HG03432 (cell line): ENCODE measurements around the gene SLC25A11.

Experiments
- ATAC-seq: cut with Tn5 transposase; IDR thresholded peaks from one replicate; pipeline ENCODE4 v1.9.1; 2021; ENCODE audit warnings: mild to moderate bottlenecking, moderate library complexity; ENCODE audit not compliant: unreplicated experiment

Gene SLC25A11

DNA sequence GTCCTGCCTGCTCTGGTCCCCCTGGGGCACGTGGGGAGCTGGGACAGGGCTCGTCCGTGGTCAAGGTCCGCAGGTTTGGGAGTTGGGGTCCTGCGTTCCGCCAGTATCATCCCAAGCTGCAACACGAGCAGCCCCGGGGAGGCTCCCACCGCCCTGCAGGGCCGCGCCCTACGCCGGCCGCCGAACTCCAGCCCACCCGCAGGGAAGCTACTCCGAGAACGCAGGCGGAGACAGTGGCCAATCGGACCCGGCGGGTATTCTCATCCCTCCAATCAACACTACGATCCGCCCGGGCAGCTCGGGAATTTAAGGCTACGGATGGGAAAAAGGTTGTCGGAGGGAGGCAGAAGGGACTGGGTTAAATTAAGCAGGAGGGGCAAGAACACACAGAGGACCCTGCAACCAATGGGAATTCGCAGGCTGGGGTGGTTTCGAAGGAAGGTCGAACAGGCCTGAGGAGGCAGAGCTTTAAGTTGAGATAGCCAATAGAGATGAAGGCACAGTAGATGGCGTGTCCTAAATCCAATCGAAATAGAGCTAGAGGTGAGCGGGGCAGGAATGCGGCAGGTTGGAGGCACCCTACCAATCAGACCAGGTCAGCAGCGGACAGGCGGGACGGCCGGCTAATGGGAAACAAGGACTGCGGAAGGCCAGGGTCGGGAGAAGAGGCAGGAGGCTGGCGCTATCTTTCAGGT, 27.1 kb upstream of the SLC25A11 start:
- peak; percentile 77 for ATAC-seq

GRCh38 chr17:4965311-4965986, 25.6 kb upstream of the SLC25A11 start:
- ATAC-seq: no peak

- ATAC-seq: no peak
Measured at GRCh38 chr17:4960279-4960922, 20.6 kb upstream of the SLC25A11 start.

GRCh38 chr17:4959261-4959965, 19.6 kb upstream of the SLC25A11 start:
- no peak for ATAC-seq

DNA sequence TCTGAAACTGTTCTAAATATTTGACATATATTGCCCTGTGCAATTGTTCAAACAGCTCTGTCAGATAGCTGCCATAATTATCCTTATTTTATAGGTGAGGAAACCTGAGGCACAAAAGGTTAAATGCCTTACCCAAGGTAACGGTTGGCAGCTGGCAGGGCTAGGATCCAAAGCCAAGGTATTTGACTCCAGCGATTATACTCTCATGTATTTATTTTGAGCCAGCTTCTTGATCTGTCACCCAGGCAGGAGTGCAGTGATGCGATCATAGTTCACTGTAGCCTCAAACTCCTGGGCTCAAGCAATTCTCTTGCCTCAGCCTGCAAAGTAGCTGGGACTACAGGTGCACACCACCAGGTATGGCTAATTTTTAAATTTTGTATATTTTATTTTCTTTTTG, 18.3 kb upstream of the SLC25A11 start:
- no peak for ATAC-seq

- ATAC-seq: no peak
Measured at GRCh38 chr17:4956493-4957061, 16.7 kb upstream of the SLC25A11 start.

GRCh38 chr17:4955091-4955490, 15.2 kb upstream of the SLC25A11 start:
- ATAC-seq: no peak

DNA sequence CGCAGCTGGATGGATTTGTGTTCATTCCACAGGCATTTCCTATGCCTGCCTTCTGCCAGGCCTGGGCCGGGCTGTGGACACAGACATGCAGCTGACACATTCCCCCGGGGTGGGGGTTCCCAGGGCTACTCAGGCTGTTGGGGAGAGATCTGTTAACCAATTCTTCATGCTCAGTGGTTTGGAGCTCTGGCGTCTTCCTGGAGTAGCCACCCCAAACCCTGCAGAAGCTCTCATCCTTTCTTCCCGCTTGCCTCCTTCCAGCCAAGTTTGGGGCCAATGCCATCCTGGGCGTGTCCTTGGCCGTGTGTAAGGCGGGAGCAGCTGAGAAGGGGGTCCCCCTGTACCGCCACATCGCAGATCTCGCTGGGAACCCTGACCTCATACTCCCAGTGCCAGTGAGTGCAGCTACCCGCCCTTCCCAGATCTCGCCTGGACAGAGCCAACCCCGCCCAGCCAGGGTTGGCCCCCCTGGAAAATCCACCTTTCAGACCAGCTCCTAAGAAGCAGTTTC, 13.7 kb upstream of the SLC25A11 start:
- no peak for ATAC-seq

DNA sequence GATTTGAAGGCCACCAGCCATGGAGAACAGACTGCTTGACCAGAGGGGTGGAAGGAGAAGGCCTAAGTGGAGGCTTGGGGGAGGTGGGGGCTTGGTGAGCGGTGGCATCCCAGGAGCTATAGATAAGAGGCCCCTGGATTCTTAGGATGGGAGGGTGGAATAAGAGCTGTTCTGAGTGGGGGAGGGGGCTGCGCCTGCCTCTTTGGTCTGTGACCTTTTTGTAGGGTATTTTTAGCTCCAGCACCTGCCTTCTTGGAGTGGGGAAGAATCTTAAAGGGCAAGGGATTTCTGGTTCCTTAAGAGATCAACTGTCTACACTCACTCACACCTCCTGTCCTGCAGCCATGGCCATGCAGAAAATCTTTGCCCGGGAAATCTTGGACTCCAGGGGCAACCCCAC, 11.6 kb upstream of the SLC25A11 start:
- no peak for ATAC-seq

- no peak for ATAC-seq
Measured at GRCh38 chr17:4950746-4951204, 10.9 kb upstream of the SLC25A11 start, which contains the start of gene ENO3. ENO3 (plus strand) TSS chr17:4951119; CDS start chr17:4951830, 711 bp downstream.

DNA sequence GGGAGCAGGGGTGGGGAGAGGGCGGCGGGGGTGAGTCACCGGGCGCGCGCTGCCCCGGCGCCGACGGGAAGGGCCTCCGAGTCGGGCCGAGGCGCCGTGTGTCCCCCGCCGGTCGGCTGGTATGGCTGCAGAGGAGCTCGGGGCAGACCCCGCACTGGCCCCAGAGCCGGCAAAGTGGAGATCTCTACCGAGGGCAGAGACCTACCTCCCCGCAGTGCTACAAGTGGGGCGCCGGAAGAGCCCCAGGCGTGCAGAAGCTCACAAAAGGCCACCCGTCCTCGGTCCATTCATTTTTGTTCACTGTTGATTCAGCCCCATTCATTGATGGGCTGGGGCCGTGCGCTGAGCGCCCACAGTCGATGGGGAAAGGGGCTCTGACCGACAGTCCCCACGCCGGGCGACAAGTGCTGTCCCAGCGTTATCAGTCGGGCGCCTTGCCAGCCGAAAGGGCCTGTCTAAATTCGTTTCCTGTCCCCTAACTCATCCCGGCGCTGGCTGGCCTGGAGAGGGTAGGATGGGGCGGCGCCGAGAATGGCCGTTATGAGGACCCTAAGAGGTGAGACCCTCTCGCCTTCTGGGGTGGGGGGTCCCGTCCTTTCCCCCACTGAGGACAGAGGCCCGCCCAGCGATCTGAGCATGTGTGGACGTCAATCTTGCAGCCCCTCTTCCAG, 10.4 kb upstream of the SLC25A11 start:
- peak; percentile 10 for ATAC-seq

GRCh38 chr17:4949321-4950074, 9.7 kb upstream of the SLC25A11 start:
- ATAC-seq: peak; percentile 26

DNA sequence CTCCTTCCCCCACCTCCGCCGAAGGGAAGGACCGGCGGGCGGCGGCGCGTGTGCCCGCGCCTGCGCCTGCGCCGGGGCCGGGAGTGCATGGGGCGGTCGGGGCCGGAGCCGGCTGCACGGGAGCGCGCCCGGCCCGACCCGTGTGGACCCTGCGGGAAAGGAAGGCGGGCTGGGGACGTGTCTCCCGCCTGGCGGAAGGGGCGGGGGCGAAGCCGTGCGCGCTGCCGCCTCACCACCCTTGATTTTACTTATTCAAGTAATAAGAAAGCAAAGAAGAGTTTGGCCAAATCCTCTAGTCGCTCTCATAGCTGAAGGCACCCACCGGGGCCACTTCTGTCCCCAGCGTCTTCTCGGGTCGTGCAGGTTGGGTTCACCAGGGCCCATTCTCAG, 9.1 kb upstream of the SLC25A11 start:
- ATAC-seq: peak; percentile 35

DNA sequence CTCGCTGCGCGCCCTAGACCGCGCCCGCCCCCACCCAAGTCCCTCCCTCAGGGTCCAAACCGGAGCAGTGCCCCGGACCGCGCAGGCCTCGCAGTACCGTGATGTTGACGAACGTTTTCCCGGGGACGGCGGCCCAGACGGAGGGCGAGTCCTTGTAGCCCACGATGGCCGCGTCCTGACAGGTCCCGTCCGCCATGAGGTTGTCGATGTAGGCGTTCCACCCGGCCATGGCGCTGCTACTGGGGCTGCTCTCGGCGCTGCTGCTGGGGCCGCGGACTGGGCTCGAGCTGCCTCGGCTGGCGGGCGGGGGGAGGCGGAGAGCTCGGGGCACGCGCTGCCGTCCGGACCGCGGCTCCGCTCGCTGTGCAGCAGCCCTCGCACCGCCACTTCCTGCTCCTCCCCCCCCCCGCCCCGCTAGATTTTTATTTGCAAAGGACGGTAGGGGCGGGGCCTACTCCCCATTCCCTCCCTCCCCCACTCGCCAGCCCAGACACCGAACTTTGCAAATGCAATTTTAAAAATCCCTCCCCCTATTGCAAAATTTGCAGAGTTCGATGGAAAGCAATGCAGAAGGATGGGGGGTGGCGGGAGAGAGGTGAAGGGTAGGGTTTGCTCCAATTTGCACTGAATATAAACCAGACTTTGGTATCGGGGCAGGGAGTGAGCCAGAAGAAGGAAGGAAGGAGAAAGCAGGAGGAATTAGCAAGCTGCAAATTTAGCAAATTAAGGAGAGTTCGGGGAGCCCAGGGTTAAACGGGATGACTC, 8.5 kb upstream of the SLC25A11 start, which contains the start of gene PFN1:
Gene PFN1 (minus strand): TSS at position 365 of the 765 bp plus-strand sequence. CDS start 136 bp downstream, at position 229.
- peak; percentile 19 for ATAC-seq

GRCh38 chr17:4947411-4948165, 7.7 kb upstream of the SLC25A11 start:
- peak; percentile 22 for ATAC-seq

- ATAC-seq: no peak
Measured at GRCh38 chr17:4947010-4947410, 7.2 kb upstream of the SLC25A11 start.

GRCh38 chr17:4946312-4946976, 6.6 kb upstream of the SLC25A11 start:
- no peak for ATAC-seq
